Measurements from ENCODE around the gene FBLIM1. TPM values are rescaled to one million over a fixed set of nuclear protein-coding genes. Genes with fewer than 3 reads are reported as not detected.

The FBLIM1 gene
- total and polyA plus RNA-seq, 2 donors from 2014 or later = 16.6 to 89.3 TPM

- H3K27ac ChIP-seq (ENCODE audit: low read depth in 2 of 2, low read length in 2 of 2) = peak overlapping the region; percentile 85 to 94
- FAIRE-seq (no peak), DNase-seq (peak; percentile 81 to 94 (median 88))
- TF ChIP-seq CTCF (IDR thresholded peaks at IDR 0.05; ENCODE audit: borderline replicate concordance, extremely low read depth, insufficient read depth) = no peak
- H3K36me3 ChIP-seq (ENCODE audit: control insufficient read depth in 2 of 3, insufficient read depth in 3 of 3, low read length in 3 of 3) = no peaks in the 10 kb centered on the region
- peak overlapping the region in 1 of 3 donors; percentile 56 for H3K9ac ChIP-seq (ENCODE audit: low read length in 3 of 3)
- H3K9me3 ChIP-seq (ENCODE audit: control insufficient read depth in 2 of 3, insufficient read depth in 1 of 3, low read length in 3 of 3) = no peaks in the 10 kb centered on the region
- H3K4me1 ChIP-seq (ENCODE audit: control insufficient read depth in 2 of 3, insufficient read depth in 2 of 3, low read depth in 1 of 3, low read length in 3 of 3) = peaks cover 0 to 27% (median 24%) of the 10 kb centered on the region in 3 donors
- no peaks in the 10 kb centered on the region for H3K27me3 ChIP-seq (ENCODE audit: control insufficient read depth, insufficient read depth, low read length)
- intact Hi-C loops (cut with DNase I) = no loop called here
- H3K4me3 ChIP-seq (ENCODE audit: low read length in 3 of 3) = peak overlapping the region in 1 of 3 donors; percentile 43
Observed at GRCh38 chr1:15799928-15800835, 41.6 kb downstream of the FBLIM1 start.

DNA sequence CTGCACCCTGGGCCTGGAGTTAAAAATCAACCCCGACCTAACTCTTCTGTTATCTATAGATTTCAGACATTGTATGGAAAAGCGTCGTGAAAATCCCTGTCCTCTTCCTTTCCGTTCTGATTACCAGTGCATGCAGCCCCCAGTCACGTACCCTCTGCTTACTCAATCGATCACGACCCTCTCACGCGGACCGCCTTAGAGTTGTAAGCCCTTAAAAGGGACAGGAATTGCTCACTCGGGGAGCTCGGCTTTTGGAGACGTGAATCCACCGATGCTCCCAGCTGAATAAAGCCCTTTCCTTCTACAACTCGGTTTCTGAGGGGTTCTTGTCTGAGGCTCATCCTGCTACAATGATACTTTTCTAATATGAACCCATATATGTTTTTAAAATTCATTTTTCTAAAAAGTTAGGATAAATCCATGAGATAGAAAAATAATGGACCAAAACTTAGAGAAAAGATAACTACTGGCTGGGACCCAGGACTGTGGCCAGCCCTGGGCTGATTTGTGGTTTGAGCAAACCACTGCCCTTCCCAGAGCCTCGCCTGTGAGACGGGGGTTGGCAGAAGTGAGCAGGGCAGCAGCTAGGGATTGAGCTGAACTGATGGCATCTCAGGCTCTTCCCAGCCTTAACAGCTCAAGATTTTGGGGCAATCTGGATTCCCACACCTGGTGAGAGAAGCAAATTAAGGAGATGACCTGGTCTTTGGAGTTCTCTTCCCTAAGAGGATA lies 43.8 kb downstream of the FBLIM1 start:
- H3K27me3 ChIP-seq (ENCODE audit: control insufficient read depth, insufficient read depth, low read length) = no peaks in the 10 kb centered on the region
- H3K36me3 ChIP-seq (ENCODE audit: control insufficient read depth in 2 of 3, insufficient read depth in 3 of 3, low read length in 3 of 3) = no peaks in the 10 kb centered on the region
- H3K4me3 ChIP-seq (ENCODE audit: low read length in 3 of 3) = no peak overlapping the region
- peaks cover 0 to 24% (median 21%) of the 10 kb centered on the region in 3 donors for H3K4me1 ChIP-seq (ENCODE audit: control insufficient read depth in 2 of 3, insufficient read depth in 2 of 3, low read depth in 1 of 3, low read length in 3 of 3)
- no peak for DNase-seq
- no peak overlapping the region for H3K27ac ChIP-seq (ENCODE audit: low read depth in 2 of 2, low read length in 2 of 2)
- intact Hi-C loops (cut with DNase I) = no loop called here
- no peak overlapping the region for H3K9ac ChIP-seq (ENCODE audit: low read length in 3 of 3)
- TF ChIP-seq CTCF (IDR thresholded peaks at IDR 0.05; ENCODE audit: borderline replicate concordance, extremely low read depth, insufficient read depth) = no peak
- H3K9me3 ChIP-seq (ENCODE audit: control insufficient read depth in 2 of 3, insufficient read depth in 1 of 3, low read length in 3 of 3) = no peaks in the 10 kb centered on the region
- no peak for FAIRE-seq

- Histone ChIP-seq H3K9me3 (ENCODE audit: control insufficient read depth in 2 of 3, insufficient read depth in 1 of 3, low read length in 3 of 3) (no peaks in the 10 kb centered on the region), H3K27me3 (ENCODE audit: control insufficient read depth, insufficient read depth, low read length) (no peaks in the 10 kb centered on the region), H3K4me1 (ENCODE audit: control insufficient read depth in 2 of 3, insufficient read depth in 2 of 3, low read depth in 1 of 3, low read length in 3 of 3) (peaks cover 0 to 24% (median 21%) of the 10 kb centered on the region in 3 donors), H3K27ac (ENCODE audit: low read depth in 2 of 2, low read length in 2 of 2) (no peak overlapping the region), H3K9ac (ENCODE audit: low read length in 3 of 3) (no peak overlapping the region), H3K4me3 (ENCODE audit: low read length in 3 of 3) (no peak overlapping the region), H3K36me3 (ENCODE audit: control insufficient read depth in 2 of 3, insufficient read depth in 3 of 3, low read length in 3 of 3) (no peaks in the 10 kb centered on the region)
- intact Hi-C loops (cut with DNase I) = no loop called here
- peak; percentile 42 for TF ChIP-seq CTCF (IDR thresholded peaks at IDR 0.05; ENCODE audit: borderline replicate concordance, extremely low read depth, insufficient read depth)
- peak in 3 of 5 donors; percentile 32 to 63 (median 44) for DNase-seq
- FAIRE-seq = no peak
Observed at GRCh38 chr1:15803380-15803779, 44.8 kb downstream of the FBLIM1 start.

All from kidney (tissue), 14 donors.